ENCODE data around the gene BMI1.

The BMI1 gene

DNA sequence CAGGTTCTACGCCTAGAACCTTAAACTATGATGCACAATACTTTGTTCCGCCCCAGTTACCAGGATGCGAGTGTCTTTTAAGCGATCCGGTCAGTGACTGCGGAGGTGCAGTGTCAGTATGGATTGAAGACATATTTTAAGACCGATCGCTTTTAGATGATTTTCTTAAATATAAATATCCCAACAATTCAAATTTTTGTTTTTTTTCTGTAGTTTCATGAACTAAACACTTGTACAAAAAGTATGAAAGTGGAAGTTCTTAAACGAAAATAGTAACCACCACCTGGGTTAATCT, 3.9 kb upstream of the BMI1 start:
- TF ChIP-seq EZH2phosphoT487 (IDR thresholded peaks at IDR 0.05; ENCODE audit: low read length) (no peak), EZH2 (optimal IDR thresholded peaks at IDR 0.05; ENCODE audit: low read depth, low read length) (no peak), CTCF (IDR thresholded peaks at IDR 0.05; ENCODE audit: low read length) (no peak)
- H3K9me3 ChIP-seq (replicated peaks; ENCODE audit: insufficient read depth, low read length) = no peaks in the 10 kb centered on the region
- H3K4me1 ChIP-seq (ENCODE audit: low read length) = peaks cover 22% of the 10 kb centered on the region
- H3K9me2 ChIP-seq (replicated peaks; ENCODE audit: insufficient read depth, low read length) = no peaks in the 10 kb centered on the region
- peak overlapping the region; percentile 70 for H3K9ac ChIP-seq (ENCODE audit: low read length)
- H3K4me2 ChIP-seq (ENCODE audit: low read depth, low read length) = peak overlapping the region; percentile 82
- peak overlapping the region; percentile 82 for H3K27ac ChIP-seq (ENCODE audit: low read length)
- peak; percentile 70 for DNase-seq
- H3F3A ChIP-seq (ENCODE audit: insufficient read depth, low read length) = peaks cover 30% of the 10 kb centered on the region
- H3K4me3 ChIP-seq (ENCODE audit: low read length) = peak overlapping the region; percentile 64
- peaks cover 35% of the 10 kb centered on the region for H3K79me2 ChIP-seq (ENCODE audit: low read length)
- peak overlapping the region; percentile 88; the same call in 1 of the 2 replicates for H2AFZ ChIP-seq (ENCODE audit: low read length)
- H4K20me1 ChIP-seq (ENCODE audit: insufficient read depth, low read length) = no peaks in the 10 kb centered on the region
- H3K27me3 ChIP-seq (replicated peaks; ENCODE audit: insufficient read depth, low read length) = peaks cover 6% of the 10 kb centered on the region
- H3K36me3 ChIP-seq (replicated peaks; ENCODE audit: insufficient read depth, low read length) = no peaks in the 10 kb centered on the region

- Histone ChIP-seq H3K9ac (ENCODE audit: low read length) (peak overlapping the region; percentile 70), H3K27ac (ENCODE audit: low read length) (peak overlapping the region; percentile 82), H2AFZ (ENCODE audit: low read length) (no peak overlapping the region), H4K20me1 (ENCODE audit: insufficient read depth, low read length) (no peaks in the 10 kb centered on the region), H3K9me2 (replicated peaks; ENCODE audit: insufficient read depth, low read length) (no peaks in the 10 kb centered on the region), H3K27me3 (replicated peaks; ENCODE audit: insufficient read depth, low read length) (peaks cover 15% of the 10 kb centered on the region), H3K9me3 (replicated peaks; ENCODE audit: insufficient read depth, low read length) (no peaks in the 10 kb centered on the region), H3K4me2 (ENCODE audit: low read depth, low read length) (peak overlapping the region; percentile 82), H3K4me3 (ENCODE audit: low read length) (peak overlapping the region; percentile 64), H3K79me2 (ENCODE audit: low read length) (peaks cover 45% of the 10 kb centered on the region), H3K36me3 (replicated peaks; ENCODE audit: insufficient read depth, low read length) (no peaks in the 10 kb centered on the region), H3F3A (ENCODE audit: insufficient read depth, low read length) (peaks cover 30% of the 10 kb centered on the region), H3K4me1 (ENCODE audit: low read length) (peaks cover 22% of the 10 kb centered on the region)
- DNase-seq = peak; percentile 62
- TF ChIP-seq EZH2phosphoT487 (IDR thresholded peaks at IDR 0.05; ENCODE audit: low read length) (no peak), EZH2 (optimal IDR thresholded peaks at IDR 0.05; ENCODE audit: low read depth, low read length) (no peak), CTCF (IDR thresholded peaks at IDR 0.05; ENCODE audit: low read length) (no peak)
Observed at GRCh38 chr10:22317771-22318565, 2.9 kb upstream of the BMI1 start.

GRCh38 chr10:22318772-22319171, 2.1 kb upstream of the BMI1 start:
- no peak for DNase-seq
- Histone ChIP-seq H3K27ac (ENCODE audit: low read length) (no peak overlapping the region), H2AFZ (ENCODE audit: low read length) (no peak overlapping the region), H3K4me2 (ENCODE audit: low read depth, low read length) (peak overlapping the region; percentile 82; the same call in 1 of the 2 replicates), H3F3A (ENCODE audit: insufficient read depth, low read length) (peaks cover 37% of the 10 kb centered on the region), H3K27me3 (replicated peaks; ENCODE audit: insufficient read depth, low read length) (peaks cover 22% of the 10 kb centered on the region), H4K20me1 (ENCODE audit: insufficient read depth, low read length) (no peaks in the 10 kb centered on the region), H3K36me3 (replicated peaks; ENCODE audit: insufficient read depth, low read length) (no peaks in the 10 kb centered on the region), H3K4me1 (ENCODE audit: low read length) (peaks cover 28% of the 10 kb centered on the region), H3K4me3 (ENCODE audit: low read length) (no peak overlapping the region; the same call in 1 of the 2 replicates), H3K9ac (ENCODE audit: low read length) (no peak overlapping the region), H3K9me2 (replicated peaks; ENCODE audit: insufficient read depth, low read length) (no peaks in the 10 kb centered on the region), H3K9me3 (replicated peaks; ENCODE audit: insufficient read depth, low read length) (no peaks in the 10 kb centered on the region), H3K79me2 (ENCODE audit: low read length) (peaks cover 53% of the 10 kb centered on the region)
- TF ChIP-seq EZH2 (optimal IDR thresholded peaks at IDR 0.05; ENCODE audit: low read depth, low read length) (no peak), CTCF (IDR thresholded peaks at IDR 0.05; ENCODE audit: low read length) (no peak), EZH2phosphoT487 (IDR thresholded peaks at IDR 0.05; ENCODE audit: low read length) (no peak)

Measured in MM.1S (cell line).